SK-N-SH treated with all-trans-retinoic acid at 6 μM for 48 hours (cell line): ENCODE measurements around the gene ECEL1.
"Not testable (repeated sequence)": the region's sequence is repeated elsewhere in the genome, so short reads cannot be mapped to it uniquely, and the experiment has no call there.

Experiments used
- ATAC-seq: fragments of 200-7000 bp; cut with Tn5 transposase; 3 replicates; pipeline ENCODE4 v1.9.1; 2020; ENCODE audit warnings: mild to moderate bottlenecking, moderate library complexity
- ARNTL ChIP-seq: fragments of 450-650 bp; formaldehyde crosslinking; IDR thresholded peaks from 2 replicates; pipeline ENCODE4 v1.5.0; 2020; ENCODE audit warnings: low read depth, mild to moderate bottlenecking, moderate library complexity, borderline replicate concordance
- BACH2 ChIP-seq: fragments of 250-450 bp; sonication (Bioruptor Pico); IDR thresholded peaks from 2 replicates; pipeline ENCODE4 v1.9.0; 2021; ENCODE audit warnings: mild to moderate bottlenecking, borderline replicate concordance
- CSDC2 ChIP-seq: fragments of 250-450 bp; sonication (Bioruptor Pico); IDR thresholded peaks from 2 replicates; pipeline ENCODE4 v1.5.0; 2020; ENCODE audit warnings: mild to moderate bottlenecking, moderate library complexity
- OSR1 ChIP-seq: fragments of 250-450 bp; sonication (Bioruptor Pico); IDR thresholded peaks from 2 replicates; pipeline ENCODE4 v1.8.0; 2022; ENCODE audit warnings: moderate library complexity, mild to moderate bottlenecking, inconsistent platforms
- PPARA ChIP-seq: fragments of 250-450 bp; sonication (Bioruptor Pico); IDR thresholded peaks from 2 replicates; pipeline ENCODE4 v1.5.0; 2020; ENCODE audit warnings: mild to moderate bottlenecking, borderline replicate concordance
- RARB ChIP-seq: fragments of 250-450 bp; sonication (Bioruptor Pico); IDR thresholded peaks from 2 replicates; pipeline ENCODE4 v1.8.0; 2021; ENCODE audit warnings: mild to moderate bottlenecking, moderate library complexity
- SNAI2 ChIP-seq: fragments of 250-450 bp; sonication (Bioruptor Pico); IDR thresholded peaks from 2 replicates; pipeline ENCODE4 v1.5.0; 2020; ENCODE audit warnings: mild to moderate bottlenecking, moderate library complexity
- TOX ChIP-seq: fragments of 250-450 bp; sonication (Bioruptor Pico); IDR thresholded peaks from 2 replicates; pipeline ENCODE4 v1.8.0; 2021; ENCODE audit warnings: mild to moderate bottlenecking, moderate library complexity, borderline replicate concordance
- ZFP3 ChIP-seq: fragments of 250-450 bp; sonication (Bioruptor Pico); IDR thresholded peaks from 2 replicates; pipeline ENCODE4 v1.5.0; 2020; ENCODE audit warnings: mild to moderate bottlenecking, moderate library complexity
- ZNF565 ChIP-seq: fragments of 450-650 bp; formaldehyde crosslinking; conservative IDR thresholded peaks from 2 replicates; pipeline ENCODE4 v1.5.0; 2020; ENCODE audit warnings: low read depth, mild to moderate bottlenecking, moderate library complexity
- ZNF70 ChIP-seq: fragments of 450-650 bp; formaldehyde crosslinking; IDR thresholded peaks from 2 replicates; pipeline ENCODE4 v1.5.0; 2020; ENCODE audit warnings: mild to moderate bottlenecking, moderate library complexity
- ZNF8 ChIP-seq: fragments of 450-650 bp; formaldehyde crosslinking; IDR thresholded peaks from 2 replicates; pipeline ENCODE4 v1.5.0; 2020; ENCODE audit warnings: mild to moderate bottlenecking, moderate library complexity
- TF ChIP-seq, protein P1 (sequence below): fragments of 250-450 bp; sonication (Bioruptor Pico); IDR thresholded peaks from 2 replicates; pipeline ENCODE4 v1.8.0; 2021; ENCODE audit warnings: low read depth, mild to moderate bottlenecking, moderate library complexity, borderline replicate concordance
- TF ChIP-seq, protein P2 (sequence below): fragments of 250-450 bp; sonication (Bioruptor Pico); IDR thresholded peaks from 2 replicates; pipeline ENCODE4 v1.5.0; 2020; ENCODE audit warnings: mild to moderate bottlenecking, moderate library complexity

Gene ECEL1

DNA sequence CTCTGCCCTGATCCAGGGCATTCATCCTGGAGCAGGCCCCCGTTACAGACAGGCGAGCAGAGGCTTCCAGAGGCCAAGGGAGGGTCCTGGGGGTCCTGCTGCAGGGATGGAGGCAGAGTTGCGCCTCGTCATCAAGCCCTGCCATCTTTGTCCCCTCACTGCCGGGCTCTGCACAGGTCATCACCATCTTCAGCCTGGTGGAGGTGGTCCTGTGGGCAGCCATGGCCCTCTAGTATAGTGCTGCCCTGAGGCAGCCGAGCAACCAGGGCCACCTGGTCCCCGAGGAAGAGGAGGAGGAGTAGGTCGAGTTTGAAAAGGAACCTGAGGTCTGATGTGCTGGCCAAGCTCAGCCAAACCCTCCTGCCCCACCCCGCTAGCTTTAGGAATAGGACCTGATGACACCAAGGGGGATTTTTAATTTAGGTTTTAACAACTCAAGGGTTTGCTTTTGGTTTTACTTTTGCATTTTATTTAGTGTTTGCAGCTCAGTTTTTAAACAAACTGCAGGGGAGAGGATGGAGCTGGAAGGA lies 40.5 kb downstream of the ECEL1 start:
- TF ChIP-seq RARB (CRISPR knock-in tag) (no peak), OSR1 (CRISPR knock-in tag) (no peak)
- TF ChIP-seq, all 23 proteins: peak for 0
- no peak for ATAC-seq

DNA sequence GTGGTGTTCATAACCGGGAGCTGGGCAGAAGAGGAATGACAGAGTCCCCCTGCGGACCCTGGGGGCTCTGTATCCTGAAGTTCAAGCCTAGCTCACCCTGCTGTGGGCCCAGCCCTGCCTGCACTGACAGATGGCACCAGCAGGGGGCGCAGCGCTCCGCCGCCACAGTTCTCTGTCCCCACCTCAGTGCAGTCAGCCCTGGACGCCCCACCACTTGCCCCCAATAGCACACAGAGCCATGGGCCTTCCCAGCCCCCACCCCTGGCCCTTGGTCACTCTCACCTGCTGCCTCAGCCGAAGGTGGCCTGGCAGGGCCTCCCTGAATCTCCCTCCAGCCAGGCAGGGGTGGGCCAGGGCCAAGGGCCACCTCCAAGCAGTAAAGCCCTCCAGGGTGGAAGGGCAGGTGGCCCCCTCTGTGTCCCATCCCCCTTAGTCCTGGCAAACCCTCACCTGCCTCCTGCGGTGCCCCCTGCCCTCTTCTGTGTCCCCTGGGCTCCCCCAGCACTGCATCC lies 41.3 kb downstream of the ECEL1 start:
- ATAC-seq: peak; percentile 74

DNA sequence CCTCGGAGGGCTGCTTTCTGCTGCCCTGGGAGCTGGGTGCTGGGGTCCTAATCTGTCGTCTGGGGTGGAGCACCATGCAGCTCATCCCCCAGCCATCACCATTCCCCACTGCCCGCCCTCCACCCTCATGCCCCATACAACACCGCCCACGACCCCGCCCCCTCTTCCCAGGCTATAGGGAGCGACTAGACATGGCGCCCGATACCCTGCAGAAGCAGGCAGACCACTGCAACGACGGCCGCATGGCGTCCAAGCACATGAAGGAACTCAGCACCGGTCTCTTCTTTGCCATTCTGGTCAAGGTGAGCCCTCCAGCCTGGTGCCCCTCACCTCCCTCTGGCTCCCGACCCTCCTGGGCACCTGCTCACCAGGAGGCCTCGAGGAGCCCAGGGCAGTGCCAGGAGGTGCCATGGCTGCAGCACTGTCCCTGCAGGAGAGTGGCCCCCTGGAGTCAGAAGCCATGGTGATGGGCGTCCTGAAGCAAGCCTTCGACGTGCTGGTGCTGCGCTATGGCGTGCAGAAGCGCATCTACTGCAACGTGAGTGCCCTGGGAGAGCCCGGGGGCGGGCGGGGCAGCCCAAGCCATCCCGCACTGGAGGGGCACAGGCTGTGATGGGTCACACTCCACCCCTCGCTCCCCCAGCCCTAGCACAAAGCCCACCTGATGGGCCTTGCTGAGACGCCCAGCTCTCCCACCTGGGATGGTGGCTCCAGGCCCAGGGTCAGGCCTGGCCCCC lies 42.3 kb downstream of the ECEL1 start:
- ATAC-seq: not testable (repeated sequence)

DNA sequence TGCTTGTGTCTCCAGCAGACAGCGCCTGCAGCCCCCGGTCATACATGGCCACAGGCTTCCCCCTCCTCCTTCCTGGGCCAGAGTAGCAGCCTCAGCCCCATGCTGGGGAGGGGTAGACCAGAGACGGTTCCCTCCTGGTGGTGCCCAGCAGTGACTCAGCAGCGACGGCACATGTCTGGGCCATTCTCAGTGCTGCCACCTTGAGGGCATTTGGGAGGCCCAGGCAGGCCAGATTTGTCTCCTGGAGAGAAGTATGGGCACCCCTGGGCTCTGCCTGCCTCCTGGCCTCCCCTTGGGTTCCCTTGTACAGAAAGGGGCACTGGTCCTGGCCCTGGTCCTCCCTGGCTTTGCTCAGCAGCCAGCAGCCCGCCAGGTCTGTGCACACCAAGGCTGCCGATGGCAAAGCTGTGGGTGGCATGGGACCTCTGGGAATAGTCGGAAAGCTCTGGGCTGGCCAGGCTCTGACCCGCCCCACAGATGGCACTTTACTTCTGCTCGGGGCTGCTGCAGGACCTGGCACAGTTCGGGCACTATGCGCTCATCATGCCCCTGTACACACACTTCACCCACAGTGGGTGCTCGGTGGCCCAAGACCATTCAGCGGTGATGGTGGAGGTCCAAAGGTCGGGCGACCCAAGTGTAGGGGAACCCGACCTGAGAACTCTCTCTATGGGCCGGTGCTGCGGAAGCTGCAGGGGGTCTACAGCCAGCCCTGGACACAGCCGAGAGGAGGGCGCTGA lies 43.1 kb downstream of the ECEL1 start:
- peak; percentile 61 for ATAC-seq
- TF ChIP-seq OSR1 (CRISPR knock-in tag) (no peak), PPARA (CRISPR knock-in tag) (no peak), TOX (CRISPR knock-in tag) (no peak), RARB (CRISPR knock-in tag) (no peak), CSDC2 (CRISPR knock-in tag) (no peak), ZNF565 (no peak)
- TF ChIP-seq, protein P1, sequence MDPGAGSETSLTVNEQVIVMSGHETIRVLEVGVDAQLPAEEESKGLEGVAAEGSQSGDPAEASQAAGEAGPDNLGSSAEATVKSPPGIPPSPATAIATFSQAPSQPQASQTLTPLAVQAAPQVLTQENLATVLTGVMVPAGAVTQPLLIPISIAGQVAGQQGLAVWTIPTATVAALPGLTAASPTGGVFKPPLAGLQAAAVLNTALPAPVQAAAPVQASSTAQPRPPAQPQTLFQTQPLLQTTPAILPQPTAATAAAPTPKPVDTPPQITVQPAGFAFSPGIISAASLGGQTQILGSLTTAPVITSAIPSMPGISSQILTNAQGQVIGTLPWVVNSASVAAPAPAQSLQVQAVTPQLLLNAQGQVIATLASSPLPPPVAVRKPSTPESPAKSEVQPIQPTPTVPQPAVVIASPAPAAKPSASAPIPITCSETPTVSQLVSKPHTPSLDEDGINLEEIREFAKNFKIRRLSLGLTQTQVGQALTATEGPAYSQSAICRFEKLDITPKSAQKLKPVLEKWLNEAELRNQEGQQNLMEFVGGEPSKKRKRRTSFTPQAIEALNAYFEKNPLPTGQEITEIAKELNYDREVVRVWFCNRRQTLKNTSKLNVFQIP: no peak
- TF ChIP-seq, protein P2, sequence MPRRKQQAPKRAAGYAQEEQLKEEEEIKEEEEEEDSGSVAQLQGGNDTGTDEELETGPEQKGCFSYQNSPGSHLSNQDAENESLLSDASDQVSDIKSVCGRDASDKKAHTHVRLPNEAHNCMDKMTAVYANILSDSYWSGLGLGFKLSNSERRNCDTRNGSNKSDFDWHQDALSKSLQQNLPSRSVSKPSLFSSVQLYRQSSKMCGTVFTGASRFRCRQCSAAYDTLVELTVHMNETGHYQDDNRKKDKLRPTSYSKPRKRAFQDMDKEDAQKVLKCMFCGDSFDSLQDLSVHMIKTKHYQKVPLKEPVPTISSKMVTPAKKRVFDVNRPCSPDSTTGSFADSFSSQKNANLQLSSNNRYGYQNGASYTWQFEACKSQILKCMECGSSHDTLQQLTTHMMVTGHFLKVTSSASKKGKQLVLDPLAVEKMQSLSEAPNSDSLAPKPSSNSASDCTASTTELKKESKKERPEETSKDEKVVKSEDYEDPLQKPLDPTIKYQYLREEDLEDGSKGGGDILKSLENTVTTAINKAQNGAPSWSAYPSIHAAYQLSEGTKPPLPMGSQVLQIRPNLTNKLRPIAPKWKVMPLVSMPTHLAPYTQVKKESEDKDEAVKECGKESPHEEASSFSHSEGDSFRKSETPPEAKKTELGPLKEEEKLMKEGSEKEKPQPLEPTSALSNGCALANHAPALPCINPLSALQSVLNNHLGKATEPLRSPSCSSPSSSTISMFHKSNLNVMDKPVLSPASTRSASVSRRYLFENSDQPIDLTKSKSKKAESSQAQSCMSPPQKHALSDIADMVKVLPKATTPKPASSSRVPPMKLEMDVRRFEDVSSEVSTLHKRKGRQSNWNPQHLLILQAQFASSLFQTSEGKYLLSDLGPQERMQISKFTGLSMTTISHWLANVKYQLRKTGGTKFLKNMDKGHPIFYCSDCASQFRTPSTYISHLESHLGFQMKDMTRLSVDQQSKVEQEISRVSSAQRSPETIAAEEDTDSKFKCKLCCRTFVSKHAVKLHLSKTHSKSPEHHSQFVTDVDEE (CRISPR knock-in tag): no peak

DNA sequence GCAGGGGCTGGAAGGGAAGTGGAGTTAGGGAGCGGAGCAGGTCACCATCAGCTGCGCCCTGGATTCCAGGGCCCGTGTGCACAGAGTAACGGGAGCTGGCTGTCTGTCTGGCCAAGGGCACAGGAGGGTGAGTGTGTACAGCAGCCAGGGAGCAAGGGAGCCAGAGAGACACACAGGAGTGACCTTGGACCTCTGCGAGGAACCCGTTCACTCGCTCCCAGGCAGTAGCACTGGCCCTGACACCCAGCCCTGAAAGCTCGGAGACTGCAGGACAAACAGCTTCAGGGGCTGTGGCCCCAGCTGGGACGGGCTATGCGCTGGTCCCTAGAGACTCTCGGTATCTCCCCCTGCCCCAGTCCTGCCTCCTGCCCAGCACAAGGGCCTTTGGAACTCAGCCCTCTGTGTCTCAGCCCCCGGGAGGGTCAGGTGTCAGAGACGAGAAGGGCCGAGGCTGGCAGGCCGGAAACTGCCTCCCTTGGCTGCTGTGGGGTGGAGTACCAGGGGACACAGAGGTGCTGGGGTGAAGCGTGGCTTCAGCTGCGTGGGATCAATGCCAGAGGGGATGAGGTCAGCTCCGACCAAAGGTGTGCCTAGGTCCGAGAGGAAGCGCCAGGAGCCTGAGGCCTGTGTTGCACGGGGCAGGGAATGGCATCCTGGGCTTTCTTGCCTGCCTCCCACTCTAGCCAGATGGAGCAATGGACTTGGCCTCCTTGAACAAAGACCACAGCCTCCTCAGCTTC lies 43.8 kb downstream of the ECEL1 start:
- not testable (repeated sequence) for ATAC-seq

DNA sequence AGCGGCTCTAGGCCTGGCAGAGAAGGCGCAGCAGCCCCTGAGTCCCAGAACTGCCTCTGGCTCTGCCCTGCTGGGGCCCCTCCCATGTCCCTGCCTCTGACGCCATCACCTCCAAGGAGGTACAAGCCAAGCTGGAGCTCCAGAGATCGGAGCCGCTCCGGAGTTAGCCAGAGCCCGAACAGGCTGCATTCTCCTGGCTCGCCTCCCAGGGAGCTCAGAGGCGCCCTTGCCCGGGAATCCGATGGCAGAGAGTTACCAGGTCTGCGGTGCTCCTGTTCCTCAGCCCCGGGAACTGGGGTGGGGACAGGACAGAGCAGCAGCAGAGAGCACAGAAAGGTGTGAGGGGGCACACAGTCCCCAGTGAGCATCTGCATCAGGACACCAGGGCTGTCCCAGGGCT lies 44.6 kb downstream of the ECEL1 start:
- not testable (repeated sequence) for ATAC-seq

DNA sequence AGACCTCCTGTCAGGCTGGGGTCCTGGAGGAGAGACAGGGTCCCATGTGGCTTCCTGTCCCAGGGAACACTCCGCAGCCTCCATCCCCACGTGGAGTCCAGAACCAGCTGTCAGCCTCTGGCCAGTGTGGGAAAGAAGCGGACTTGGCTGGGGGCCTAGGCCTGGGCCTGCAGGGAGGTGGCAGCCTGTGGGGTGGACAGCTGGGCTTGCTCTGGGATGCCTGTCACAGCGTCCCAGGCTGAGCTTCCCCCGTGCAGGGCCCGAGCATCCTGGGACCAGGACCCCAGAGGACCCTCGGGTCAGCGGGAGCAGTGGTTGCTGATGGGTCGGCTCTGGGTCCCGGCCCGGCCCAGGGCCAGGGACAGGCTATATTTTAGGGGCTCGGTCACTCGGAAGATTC lies 45.2 kb downstream of the ECEL1 start:
- not testable (repeated sequence) for ATAC-seq

DNA sequence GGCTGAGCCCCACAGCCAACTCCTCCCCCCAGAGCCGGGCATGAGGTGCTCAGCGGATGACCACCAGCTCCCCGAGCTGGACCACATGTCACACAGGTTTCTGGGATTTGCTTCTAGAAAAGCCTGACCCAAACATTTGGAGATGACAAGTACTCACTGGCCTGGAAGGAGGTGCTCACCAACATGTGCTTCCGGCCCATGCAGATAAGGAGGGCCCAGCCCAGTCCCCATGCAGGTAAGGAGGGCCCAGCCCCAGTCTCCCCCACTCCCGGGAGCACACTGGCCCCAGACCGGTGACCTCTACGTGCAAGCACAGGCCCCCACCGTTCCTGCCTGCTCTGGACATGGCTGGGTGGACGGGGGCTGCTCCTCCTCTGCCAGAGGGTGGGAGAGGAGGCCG lies 45.7 kb downstream of the ECEL1 start:
- not testable (repeated sequence) for ATAC-seq

DNA sequence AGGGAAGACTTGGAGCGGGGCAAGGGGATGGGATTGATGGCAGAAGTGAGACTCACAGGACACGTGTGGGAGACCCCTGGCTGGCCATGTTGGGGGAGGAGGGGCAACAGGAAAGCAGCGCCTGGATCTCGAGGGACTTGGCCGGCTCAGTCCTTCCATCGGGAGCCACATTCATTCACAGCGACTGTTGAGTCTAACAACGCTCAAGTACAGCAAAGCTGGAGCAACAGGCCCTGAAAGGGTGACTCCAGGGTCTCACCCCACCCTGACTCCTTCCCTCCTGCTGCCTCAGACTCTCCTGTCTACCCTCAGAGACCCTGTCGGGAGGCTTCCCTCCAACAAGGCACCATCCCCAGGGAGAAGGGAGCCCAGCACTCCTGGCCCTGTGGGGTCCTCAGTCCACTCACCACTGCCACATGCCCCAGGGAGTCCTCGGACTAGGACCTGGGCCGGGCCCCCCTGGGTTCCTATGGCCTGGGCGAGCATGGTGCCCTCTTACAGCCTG lies 46.4 kb downstream of the ECEL1 start:
- no peak for TF ChIP-seq BACH2 (CRISPR knock-in tag)
- TF ChIP-seq ARNTL (CRISPR knock-in tag): no peak
- TF ChIP-seq, protein P1: no peak
- TF ChIP-seq ZNF70 (CRISPR knock-in tag): no peak
- TF ChIP-seq ZFP3: no peak
- TF ChIP-seq, protein P2 (CRISPR knock-in tag): no peak
- TF ChIP-seq CSDC2 (CRISPR knock-in tag): no peak
- TF ChIP-seq SNAI2 (CRISPR knock-in tag): no peak
- TF ChIP-seq ZNF8 (CRISPR knock-in tag): no peak
- no peak for TF ChIP-seq TOX (CRISPR knock-in tag)
- no peak for TF ChIP-seq RARB (CRISPR knock-in tag)
- no peak for ATAC-seq
